Stimulated activated naive CD4-positive, alpha-beta T cell treated with Interleukin-2 at 50 U/mL for 16 hours (primary cell): ENCODE data around the gene TNIK.

Source experiments
- DNase-seq: peaks from one replicate; lab custom pipeline; 2025; lab: John Stamatoyannopoulos, UW

Gene TNIK

GRCh38 chr3:171459942-171460724 is at the start of gene TNIK:
TNIK (minus strand) TSS chr3:171460405; CDS start chr3:171460063, 342 bp downstream.
- peak; percentile 96 for DNase-seq

- no peak for DNase-seq
Measured at GRCh38 chr3:171508676-171509075, 48.5 kb upstream of the TNIK start.

GRCh38 chr3:171508206-171508605 is 48.0 kb upstream of the TNIK start:
- DNase-seq: no peak

- DNase-seq: no peak
Measured at GRCh38 chr3:171506743-171507319, 46.6 kb upstream of the TNIK start.

GRCh38 chr3:171505822-171506333 is 45.7 kb upstream of the TNIK start:
- no peak for DNase-seq

- DNase-seq: no peak
Measured at GRCh38 chr3:171504376-171504775, 44.2 kb upstream of the TNIK start.

GRCh38 chr3:171503817-171504216 is 43.6 kb upstream of the TNIK start:
- DNase-seq: no peak

GRCh38 chr3:171498921-171499320 is 38.7 kb upstream of the TNIK start:
- DNase-seq: no peak

- no peak for DNase-seq
Measured at GRCh38 chr3:171497468-171497867, 37.3 kb upstream of the TNIK start.

GRCh38 chr3:171495413-171495812 is 35.2 kb upstream of the TNIK start:
- DNase-seq: no peak

- DNase-seq: peak; percentile 0
Measured at GRCh38 chr3:171494457-171495109, 34.4 kb upstream of the TNIK start.

GRCh38 chr3:171491361-171491760 is 31.2 kb upstream of the TNIK start:
- DNase-seq: no peak

GRCh38 chr3:171490901-171491300 is 30.7 kb upstream of the TNIK start:
- DNase-seq: no peak

GRCh38 chr3:171489348-171489747 is 29.1 kb upstream of the TNIK start:
- DNase-seq: no peak

- DNase-seq: no peak
Measured at GRCh38 chr3:171488479-171488878, 28.3 kb upstream of the TNIK start.

- no peak for DNase-seq
Measured at GRCh38 chr3:171487382-171487781, 27.2 kb upstream of the TNIK start.

- no peak for DNase-seq
Measured at GRCh38 chr3:171485338-171485737, 25.1 kb upstream of the TNIK start.

- no peak for DNase-seq
Measured at GRCh38 chr3:171481011-171481410, 20.8 kb upstream of the TNIK start.

- DNase-seq: no peak
Measured at GRCh38 chr3:171480526-171480925, 20.3 kb upstream of the TNIK start.

GRCh38 chr3:171476532-171477102 is 16.4 kb upstream of the TNIK start:
- DNase-seq: no peak

GRCh38 chr3:171472552-171472951 is 12.3 kb upstream of the TNIK start:
- no peak for DNase-seq

- DNase-seq: no peak
Measured at GRCh38 chr3:171470714-171471227, 10.6 kb upstream of the TNIK start.
